Fibroblast of lung (primary cell): ENCODE data around the gene VEPH1. TPM values are rescaled to one million over a fixed set of nuclear protein-coding genes. Genes with fewer than 3 reads are reported as not detected.

Experiments used
- DNase-seq, 2 donors: peaks; one replicate each; pipeline versions ENCODE4 v3.0.0 to v3.0.0-alpha.2; 2010; ENCODE audit warnings: low read depth in 2 of 2
- H2AFZ ChIP-seq: 2 replicates; pipeline ENCODE4 v1.5.1; 2012; ENCODE audit warnings: low read length, control low read depth, inconsistent platforms
- H3K27ac ChIP-seq: 2 replicates; pipeline ENCODE4 v1.5.1; 2011; ENCODE audit warnings: low read length, control low read depth; ENCODE audit not compliant: insufficient read depth
- H3K27me3 ChIP-seq: 2 replicates; pipeline ENCODE4 v1.5.1; 2011; ENCODE audit warnings: mild to moderate bottlenecking, low read length; ENCODE audit not compliant: control insufficient read depth, insufficient read depth
- H3K36me3 ChIP-seq: 2 replicates; pipeline ENCODE4 v1.5.1; 2011; ENCODE audit warnings: low read length; ENCODE audit not compliant: control insufficient read depth, insufficient read depth
- H3K4me1 ChIP-seq: 2 replicates; pipeline ENCODE4 v1.5.1; 2011; ENCODE audit warnings: low read length; ENCODE audit not compliant: control insufficient read depth, insufficient read depth; ENCODE audit errors: extremely low read depth
- H3K4me2 ChIP-seq: 2 replicates; pipeline ENCODE4 v1.5.1; 2011; ENCODE audit warnings: low read length, control low read depth; ENCODE audit not compliant: insufficient read depth; ENCODE audit errors: extremely low read depth
- H3K4me3 ChIP-seq, 4 experiments: fragments of 200-600 bp in 1 of 4; sonication (generic) in 1 of 4; replicated peaks in 1 of 4; 2 replicates each; pipeline ENCODE4 v1.5.1; 2011 to 2016; ENCODE audit warnings: low read length in 4 of 4, low read depth in 3 of 4, mild to moderate bottlenecking in 3 of 4, control low read depth in 2 of 4, inconsistent platforms in 1 of 4, mixed read lengths in 1 of 4; ENCODE audit not compliant: insufficient read depth in 1 of 4; ENCODE audit errors: control extremely low read depth in 1 of 4
- H3K79me2 ChIP-seq: 2 replicates; pipeline ENCODE4 v1.5.1; 2012; ENCODE audit warnings: mild to moderate bottlenecking, low read length, inconsistent platforms; ENCODE audit not compliant: control insufficient read depth, insufficient read depth
- H3K9ac ChIP-seq: 2 replicates; pipeline ENCODE4 v1.5.1; 2011; ENCODE audit warnings: mild to moderate bottlenecking, low read length, control low read depth; ENCODE audit not compliant: insufficient read depth
- H3K9me3 ChIP-seq: 2 replicates; pipeline ENCODE4 v1.5.1; 2012; ENCODE audit warnings: low read depth, low read length; ENCODE audit not compliant: control insufficient read depth, insufficient read depth
- H4K20me1 ChIP-seq: 2 replicates; pipeline ENCODE4 v1.5.1; 2011; ENCODE audit warnings: low read length; ENCODE audit not compliant: control insufficient read depth, insufficient read depth; ENCODE audit errors: extremely low read depth
- CTCF ChIP-seq, 2 donors: IDR thresholded peaks in 1 of 2; conservative IDR thresholded peaks in 1 of 2; 1 replicate in 1 of 2; 2 replicates in 1 of 2; pipeline ENCODE4 v1.5.1; 2011 to 2012; ENCODE audit warnings: low read length in 2 of 2, control low read depth in 1 of 2, inconsistent platforms in 1 of 2, low read depth in 1 of 2, mild to moderate bottlenecking in 1 of 2
- EZH2 ChIP-seq: IDR thresholded peaks from 2 replicates; pipeline ENCODE4 v1.5.1; 2012; ENCODE audit warnings: low read length, control low read depth, mild to moderate bottlenecking; ENCODE audit errors: missing control alignments
- polyA plus RNA-seq, 2 donors: library from polyadenylated mRNA; depleted of rRNA in 1 of 2; stranded (reverse) in 1 of 2; unstranded in 1 of 2; fragments of >200 nt; gene quantifications; 2 replicates each; pipeline ENCODE4 v1.2.1, GENCODE V29; 2011 to 2012; ENCODE audit warnings: missing spikeins in 1 of 2
- total RNA-seq: library from RNA; depleted of rRNA; stranded (reverse); fragments of >200 nt; gene quantifications from 2 replicates; pipeline ENCODE4 v1.2.1, GENCODE V29; 2014

The VEPH1 gene
- total and polyA plus RNA-seq, 2 donors (not counting 1 experiment from before 2014, with no cell fraction given), result 13.1 to 34.7 TPM

- no peak overlapping the region for H3K9ac ChIP-seq
- peak; percentile 74 to 94 for DNase-seq
- H3K36me3 ChIP-seq, result no peaks in the 10 kb centered on the region
- H3K27me3 ChIP-seq, result peaks cover 3% of the 10 kb centered on the region
- H3K4me2 ChIP-seq, result peak overlapping the region; percentile 46
- no peak for TF ChIP-seq EZH2
- TF ChIP-seq CTCF (conservative IDR thresholded peaks at IDR 0.05 in 1 of 2, IDR thresholded peaks at IDR 0.05 in 1 of 2; ENCODE audit: low read depth in 1 of 2, low read length in 2 of 2), result no peak
- H3K27ac ChIP-seq, result peak overlapping the region; percentile 4
- peak overlapping the region in 2 of 4 experiments; percentile 22 to 64 for H3K4me3 ChIP-seq
- H3K9me3 ChIP-seq, result no peaks in the 10 kb centered on the region
- peaks cover 3% of the 10 kb centered on the region for H3K4me1 ChIP-seq
- H4K20me1 ChIP-seq, result no peaks in the 10 kb centered on the region
- no peak overlapping the region for H2AFZ ChIP-seq
- no peaks in the 10 kb centered on the region for H3K79me2 ChIP-seq
Measured at GRCh38 chr3:157544501-157545130, 41.4 kb upstream of the VEPH1 start.

DNA sequence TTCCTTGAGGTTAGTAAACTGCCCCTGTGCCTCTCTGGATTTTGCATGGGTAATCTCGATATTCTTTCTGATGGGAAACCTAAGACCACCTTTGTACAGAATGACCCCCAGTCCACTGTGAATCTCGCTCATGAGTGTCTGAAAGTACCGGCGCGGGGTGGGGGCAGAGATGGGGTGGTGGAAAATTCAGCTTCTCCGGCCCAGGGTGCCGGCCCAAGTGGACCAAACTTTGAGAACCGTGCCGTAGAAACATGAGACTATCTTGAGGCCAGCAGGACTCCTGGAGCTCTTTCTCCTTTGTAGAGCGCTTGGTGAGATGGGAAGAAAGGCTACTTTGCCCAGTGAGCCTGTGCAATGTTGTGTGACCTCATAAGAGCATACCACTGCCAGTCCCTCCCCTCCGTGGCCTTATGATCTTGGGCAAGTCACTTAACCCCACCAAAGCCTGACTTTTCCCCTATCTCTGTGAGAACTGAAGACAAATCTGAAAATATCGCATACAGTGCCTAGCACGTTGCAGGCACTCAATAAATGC, 40.4 kb upstream of the VEPH1 start:
- DNase-seq, result no peak
- Histone ChIP-seq H3K9ac (no peak overlapping the region), H3K4me2 (peak overlapping the region; percentile 75), H3K79me2 (no peaks in the 10 kb centered on the region), H3K4me1 (peaks cover 3% of the 10 kb centered on the region), H3K27ac (no peak overlapping the region), H3K36me3 (no peaks in the 10 kb centered on the region), H2AFZ (no peak overlapping the region), H4K20me1 (no peaks in the 10 kb centered on the region), H3K4me3 (peak overlapping the region; percentile 16 to 64 (median 44)), H3K9me3 (no peaks in the 10 kb centered on the region), H3K27me3 (peaks cover 3% of the 10 kb centered on the region)
- TF ChIP-seq EZH2, result no peak
- TF ChIP-seq CTCF (conservative IDR thresholded peaks at IDR 0.05 in 1 of 2, IDR thresholded peaks at IDR 0.05 in 1 of 2; ENCODE audit: low read depth in 1 of 2, low read length in 2 of 2), result no peak

- peak; percentile 71 to 79 for DNase-seq
- Histone ChIP-seq H3K4me3 (peak overlapping the region; percentile 30 to 64 (median 52)), H3K36me3 (no peaks in the 10 kb centered on the region), H3K4me2 (peak overlapping the region; percentile 75), H2AFZ (peak overlapping the region; percentile 74), H3K9ac (peak overlapping the region; percentile 21), H4K20me1 (no peaks in the 10 kb centered on the region), H3K79me2 (no peaks in the 10 kb centered on the region), H3K9me3 (no peaks in the 10 kb centered on the region), H3K27me3 (peaks cover 3% of the 10 kb centered on the region), H3K4me1 (peaks cover 3% of the 10 kb centered on the region), H3K27ac (peak overlapping the region; percentile 39)
- TF ChIP-seq CTCF (conservative IDR thresholded peaks at IDR 0.05 in 1 of 2, IDR thresholded peaks at IDR 0.05 in 1 of 2; ENCODE audit: low read depth in 1 of 2, low read length in 2 of 2), result peak; percentile 14 to 30
- TF ChIP-seq EZH2, result no peak
Measured at GRCh38 chr3:157542711-157543500, 39.7 kb upstream of the VEPH1 start.
